Measurements from ENCODE around the gene GABRR1. TPM values are rescaled to one million over a fixed set of nuclear protein-coding genes. Genes with fewer than 3 reads are reported as not detected.

Gene GABRR1
- total RNA-seq, 1 experiment from 2014 or later, result 0.33 TPM

DNA sequence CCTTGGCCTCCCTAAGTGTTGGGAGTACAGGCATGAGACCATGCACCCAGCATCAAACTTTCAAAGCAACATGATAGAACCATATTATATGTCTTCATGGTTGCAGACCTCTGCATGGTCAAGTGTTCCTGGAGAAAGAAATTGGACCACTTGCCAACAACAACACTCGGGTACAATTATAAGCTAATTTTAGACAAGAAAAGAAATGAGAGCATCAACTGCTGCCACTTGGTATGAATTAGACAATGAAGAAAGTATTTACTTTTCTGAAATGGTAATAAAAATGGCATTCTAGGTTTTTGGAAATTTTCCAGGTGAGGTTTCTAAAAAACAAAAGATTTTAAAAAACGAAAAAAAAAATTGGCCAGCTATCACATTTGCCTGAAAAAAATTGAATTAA, 79.0 kb downstream of the GABRR1 start:
- Histone ChIP-seq H3K27ac (ENCODE audit: insufficient read length, low read depth, low read length) (no peak overlapping the region), H3K23ac (ENCODE audit: insufficient read length, low read depth, low read length) (no peak overlapping the region), H2BK15ac (ENCODE audit: low read depth, low read length) (no peak overlapping the region), H3K4ac (ENCODE audit: low read depth, low read length) (no peak overlapping the region), H3K56ac (ENCODE audit: insufficient read length, low read depth, low read length) (no peak overlapping the region), H2AK5ac (ENCODE audit: insufficient read length, low read length) (no peak overlapping the region), H3T11ph (ENCODE audit: low read length) (no peak overlapping the region), H2AFZ (ENCODE audit: low read length) (no peak overlapping the region), H3K14ac (ENCODE audit: insufficient read depth, low read length) (no peak overlapping the region), H3K9me3 (ENCODE audit: control insufficient read depth, low read depth, low read length) (no peaks in the 10 kb centered on the region), H2BK12ac (ENCODE audit: insufficient read length, low read depth, low read length) (no peak overlapping the region), H3K27me3 (ENCODE audit: insufficient read depth, low read length) (peaks cover 14% of the 10 kb centered on the region; the same call in 1 of the 2 replicates), H4K8ac (replicated peaks; ENCODE audit: insufficient read length, low read depth, low read length) (no peak overlapping the region), H4K5ac (ENCODE audit: insufficient read length, low read depth, low read length) (no peak overlapping the region), H2BK120ac (ENCODE audit: low read depth, low read length, poor library complexity, severe bottlenecking) (no peak overlapping the region), H2BK5ac (ENCODE audit: insufficient read length, low read length) (no peak overlapping the region), H4K91ac (ENCODE audit: insufficient read length, low read depth, low read length) (no peak overlapping the region), H3K79me1 (ENCODE audit: insufficient read depth, low read depth, low read length, poor library complexity, severe bottlenecking) (no peaks in the 10 kb centered on the region), H3K4me1 (ENCODE audit: insufficient read depth, low read length) (no peaks in the 10 kb centered on the region), H3K18ac (ENCODE audit: insufficient read length, low read depth, low read length) (no peak overlapping the region), H3K23me2 (ENCODE audit: insufficient read length, low read depth, low read length, poor library complexity, severe bottlenecking) (no peaks in the 10 kb centered on the region), H3K4me2 (ENCODE audit: insufficient read depth, insufficient read length, low read length) (no peak overlapping the region), H3K9ac (ENCODE audit: extremely low read depth, insufficient read length, low read length) (no peak overlapping the region), H4K20me1 (ENCODE audit: control insufficient read depth, insufficient read depth, insufficient read length) (no peaks in the 10 kb centered on the region), H3K79me2 (ENCODE audit: insufficient read depth, low read length) (no peaks in the 10 kb centered on the region), H2BK20ac (ENCODE audit: low read depth, low read length, poor library complexity, severe bottlenecking) (no peak overlapping the region)
- H3K27me3 Mint-ChIP-seq (ENCODE audit: low read depth), result peaks cover 66% of the 10 kb centered on the region
- peaks cover 0 to 3% of the 10 kb centered on the region in 2 experiments; a peak in 2 of 5 replicates for H3K9me3 Mint-ChIP-seq
- no peaks in the 10 kb centered on the region; a peak in 1 of 7 replicates for H3K36me3 Mint-ChIP-seq (ENCODE audit: insufficient read depth in 1 of 3, low read depth in 3 of 3)
- WGBS (ENCODE audit: extremely low coverage, insufficient read length, low lambda C conversion rate), result no CpG with 5 or more reads among the region's 2 CpGs
- TF ChIP-seq, protein P1, sequence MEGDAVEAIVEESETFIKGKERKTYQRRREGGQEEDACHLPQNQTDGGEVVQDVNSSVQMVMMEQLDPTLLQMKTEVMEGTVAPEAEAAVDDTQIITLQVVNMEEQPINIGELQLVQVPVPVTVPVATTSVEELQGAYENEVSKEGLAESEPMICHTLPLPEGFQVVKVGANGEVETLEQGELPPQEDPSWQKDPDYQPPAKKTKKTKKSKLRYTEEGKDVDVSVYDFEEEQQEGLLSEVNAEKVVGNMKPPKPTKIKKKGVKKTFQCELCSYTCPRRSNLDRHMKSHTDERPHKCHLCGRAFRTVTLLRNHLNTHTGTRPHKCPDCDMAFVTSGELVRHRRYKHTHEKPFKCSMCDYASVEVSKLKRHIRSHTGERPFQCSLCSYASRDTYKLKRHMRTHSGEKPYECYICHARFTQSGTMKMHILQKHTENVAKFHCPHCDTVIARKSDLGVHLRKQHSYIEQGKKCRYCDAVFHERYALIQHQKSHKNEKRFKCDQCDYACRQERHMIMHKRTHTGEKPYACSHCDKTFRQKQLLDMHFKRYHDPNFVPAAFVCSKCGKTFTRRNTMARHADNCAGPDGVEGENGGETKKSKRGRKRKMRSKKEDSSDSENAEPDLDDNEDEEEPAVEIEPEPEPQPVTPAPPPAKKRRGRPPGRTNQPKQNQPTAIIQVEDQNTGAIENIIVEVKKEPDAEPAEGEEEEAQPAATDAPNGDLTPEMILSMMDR (conservative IDR thresholded peaks at IDR 0.05), result no peak
- H3K4me3 Mint-ChIP-seq, result no peak overlapping the region
- no peak for DNase-seq
- H3K27ac Mint-ChIP-seq, result no peak overlapping the region
- peaks cover 21 to 22% of the 10 kb centered on the region in 2 experiments for H3K4me1 Mint-ChIP-seq
